Lung (tissue), 12 donors: Measurements from ENCODE around the gene TEX13B. TPM values are rescaled to one million over a fixed set of nuclear protein-coding genes. Genes with fewer than 3 reads are reported as not detected.

Experiments used
- ATAC-seq: fragments of 200-7000 bp; cut with Tn5 transposase; one replicate; pipeline ENCODE4 v1.9.1; 2020; ENCODE audit warnings: moderate number of reproducible peaks; ENCODE audit not compliant: insufficient read depth, low FRiP score
- DNase-seq, 3 donors: peaks; one replicate each; pipeline ENCODE4 v3.0.0-alpha.2; 2013 to 2017
- H3K27ac ChIP-seq, 2 donors: one replicate each; pipeline ENCODE4 v1.5.1; 2013; ENCODE audit warnings: mild to moderate bottlenecking in 2 of 2, moderate library complexity in 2 of 2, control low read depth in 1 of 2, inconsistent platforms in 1 of 2, low read depth in 1 of 2, low read length in 1 of 2
- H3K27me3 ChIP-seq, 3 donors: one replicate each; pipeline ENCODE4 v1.5.1; 2013; ENCODE audit warnings: low read length in 2 of 3; ENCODE audit not compliant: control insufficient read depth in 3 of 3, insufficient read depth in 3 of 3
- H3K36me3 ChIP-seq, 4 donors: one replicate each; pipeline ENCODE4 v1.5.1; 2013; ENCODE audit warnings: low read length in 4 of 4, mild to moderate bottlenecking in 1 of 4, moderate library complexity in 1 of 4; ENCODE audit not compliant: control insufficient read depth in 4 of 4, insufficient read depth in 4 of 4
- H3K4me1 ChIP-seq, 5 donors: one replicate each; pipeline ENCODE4 v1.5.1; 2013; ENCODE audit warnings: low read length in 5 of 5, mild to moderate bottlenecking in 2 of 5, moderate library complexity in 1 of 5; ENCODE audit not compliant: control insufficient read depth in 5 of 5, insufficient read depth in 5 of 5
- H3K4me3 ChIP-seq: one replicate; pipeline ENCODE4 v1.5.1; 2013; ENCODE audit warnings: mild to moderate bottlenecking, control low read depth, moderate library complexity
- H3K9ac ChIP-seq, 2 donors: one replicate each; pipeline ENCODE4 v1.5.1; 2013; ENCODE audit warnings: low read length in 2 of 2, control low read depth in 1 of 2; ENCODE audit not compliant: insufficient read depth in 1 of 2
- H3K9me3 ChIP-seq, 4 donors: one replicate each; pipeline ENCODE4 v1.5.1; 2013; ENCODE audit warnings: low read length in 3 of 4, mild to moderate bottlenecking in 1 of 4, moderate library complexity in 1 of 4; ENCODE audit not compliant: control insufficient read depth in 4 of 4, insufficient read depth in 3 of 4
- WGBS, 2 donors: extraction: QIAGEN DNeasy Blood & Tissue Kit; methylation state at CpG; one replicate each; pipeline ENCODE4 v1.1.7; 2013; 5-methylcytosine and 5-hydroxymethylcytosine counted together
- polyA plus RNA-seq, 2 donors: library from polyadenylated mRNA; stranded (reverse); fragments of 200-250 nt; gene quantifications; one replicate each; pipeline ENCODE4 v1.2.1, GENCODE V29; 2013
- total RNA-seq, 2 donors: library from RNA; depleted of rRNA in 1 of 2; stranded (reverse); fragments of >200 nt in 1 of 2; gene quantifications; one replicate each; pipeline ENCODE4 v1.2.1, GENCODE V29; 2014 to 2021
- TF ChIP-seq, protein P1 (sequence below): IDR thresholded peaks from 2 replicates; pipeline ENCODE4 v1.5.1; 2012; ENCODE audit warnings: mild to moderate bottlenecking; ENCODE audit errors: control extremely low read depth, extremely low read depth
- donor health status: control.
- donor health status: control.
- donor health status: Bipolar disorder and iron deficiency.
- donor health status: healthy.
- donor health status: DM: yes; HTN: yes; CAD: no.

Gene TEX13B
- total and polyA plus RNA-seq, 4 donors, result not detected

DNA sequence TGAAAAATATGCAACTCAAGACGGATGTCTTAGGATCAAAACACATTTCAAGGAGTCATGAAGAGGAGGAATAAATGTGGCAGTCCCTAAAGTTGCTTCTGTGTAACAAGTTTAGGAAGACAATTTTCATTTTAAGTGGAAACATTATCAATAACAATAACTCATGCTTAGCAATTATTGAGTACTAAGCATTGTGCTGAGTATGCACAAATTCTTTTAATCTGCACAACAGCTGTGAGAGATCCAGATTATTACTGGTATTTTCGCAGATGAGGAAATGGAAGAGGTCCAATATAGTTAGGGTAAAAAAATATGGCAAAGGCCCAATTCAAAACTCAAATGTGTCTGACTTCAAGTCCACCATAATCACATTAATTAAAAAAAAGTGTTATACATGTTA, 2.9 kb upstream of the TEX13B start:
- H3K36me3 ChIP-seq, result no peaks in the 10 kb centered on the region
- no peaks in the 10 kb centered on the region for H3K9me3 ChIP-seq
- no peak overlapping the region for H3K9ac ChIP-seq
- no peak overlapping the region for H3K27ac ChIP-seq
- TF ChIP-seq, protein P1, sequence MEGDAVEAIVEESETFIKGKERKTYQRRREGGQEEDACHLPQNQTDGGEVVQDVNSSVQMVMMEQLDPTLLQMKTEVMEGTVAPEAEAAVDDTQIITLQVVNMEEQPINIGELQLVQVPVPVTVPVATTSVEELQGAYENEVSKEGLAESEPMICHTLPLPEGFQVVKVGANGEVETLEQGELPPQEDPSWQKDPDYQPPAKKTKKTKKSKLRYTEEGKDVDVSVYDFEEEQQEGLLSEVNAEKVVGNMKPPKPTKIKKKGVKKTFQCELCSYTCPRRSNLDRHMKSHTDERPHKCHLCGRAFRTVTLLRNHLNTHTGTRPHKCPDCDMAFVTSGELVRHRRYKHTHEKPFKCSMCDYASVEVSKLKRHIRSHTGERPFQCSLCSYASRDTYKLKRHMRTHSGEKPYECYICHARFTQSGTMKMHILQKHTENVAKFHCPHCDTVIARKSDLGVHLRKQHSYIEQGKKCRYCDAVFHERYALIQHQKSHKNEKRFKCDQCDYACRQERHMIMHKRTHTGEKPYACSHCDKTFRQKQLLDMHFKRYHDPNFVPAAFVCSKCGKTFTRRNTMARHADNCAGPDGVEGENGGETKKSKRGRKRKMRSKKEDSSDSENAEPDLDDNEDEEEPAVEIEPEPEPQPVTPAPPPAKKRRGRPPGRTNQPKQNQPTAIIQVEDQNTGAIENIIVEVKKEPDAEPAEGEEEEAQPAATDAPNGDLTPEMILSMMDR, result no peak
- WGBS, 2 donors, result 59 to 77% methylated on average over 2 of the region's 2 CpGs
- peaks cover 0 to 16% (median 0%) of the 10 kb centered on the region in 3 donors for H3K27me3 ChIP-seq
- H3K4me3 ChIP-seq, result no peak overlapping the region
- no peaks in the 10 kb centered on the region for H3K4me1 ChIP-seq
- DNase-seq (peak in 2 of 3 donors; percentile 30 to 32), ATAC-seq (no peak)

- peaks cover 0 to 28% (median 3%) of the 10 kb centered on the region in 3 donors for H3K27me3 ChIP-seq
- ATAC-seq, result no peak
Measured at GRCh38 chrX:107979534-107979933, 2.6 kb downstream of the TEX13B start.

DNA sequence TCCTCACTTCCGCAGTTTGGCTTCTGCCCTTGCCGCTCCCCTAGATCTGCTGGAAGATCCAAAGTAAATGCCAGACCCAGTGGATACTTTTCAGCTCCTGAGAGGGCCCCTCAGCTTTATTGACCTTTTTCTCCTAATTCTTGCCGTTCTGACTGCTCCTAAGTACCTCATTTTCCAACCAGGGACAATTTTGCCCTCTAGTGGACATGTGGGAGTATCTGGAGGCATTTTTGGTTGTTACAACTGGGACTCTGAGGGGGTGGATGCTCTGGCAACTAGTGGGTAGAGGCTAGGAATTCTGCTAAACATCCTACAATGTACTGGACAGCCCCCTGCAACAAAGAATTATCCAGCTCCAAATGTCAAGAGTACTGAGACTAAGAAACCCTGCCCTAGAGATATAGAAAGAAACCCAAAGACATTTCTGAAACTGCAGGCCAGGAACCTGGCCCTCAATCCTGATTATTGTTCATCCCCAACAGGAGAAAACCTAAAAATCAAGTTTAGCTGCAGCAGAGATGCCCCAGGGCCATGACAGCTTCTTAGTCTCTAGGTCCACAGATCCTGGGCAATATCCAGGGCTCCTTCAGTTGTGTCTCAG, 3.4 kb downstream of the TEX13B start:
- Histone ChIP-seq H3K27ac (no peak overlapping the region), H3K9me3 (no peaks in the 10 kb centered on the region), H3K4me1 (no peaks in the 10 kb centered on the region), H3K4me3 (no peak overlapping the region), H3K36me3 (no peaks in the 10 kb centered on the region), H3K27me3 (peaks cover 0 to 23% (median 7%) of the 10 kb centered on the region in 3 donors), H3K9ac (no peak overlapping the region)
- peak in 2 of 3 donors; percentile 34 to 40 for DNase-seq
- no peak for ATAC-seq
- WGBS, 2 donors, result 42 to 47% methylated on average over 3 of the region's 3 CpGs
- TF ChIP-seq, protein P1, result no peak

More at GRCh38 chrX:107979534-107979933, 2.6 kb downstream of the TEX13B start:
- Histone ChIP-seq H3K36me3 (no peaks in the 10 kb centered on the region), H3K4me1 (no peaks in the 10 kb centered on the region), H3K9ac (no peak overlapping the region), H3K4me3 (no peak overlapping the region), H3K9me3 (no peaks in the 10 kb centered on the region), H3K27ac (no peak overlapping the region)
- no peak for DNase-seq
- TF ChIP-seq, protein P1, result no peak

DNA sequence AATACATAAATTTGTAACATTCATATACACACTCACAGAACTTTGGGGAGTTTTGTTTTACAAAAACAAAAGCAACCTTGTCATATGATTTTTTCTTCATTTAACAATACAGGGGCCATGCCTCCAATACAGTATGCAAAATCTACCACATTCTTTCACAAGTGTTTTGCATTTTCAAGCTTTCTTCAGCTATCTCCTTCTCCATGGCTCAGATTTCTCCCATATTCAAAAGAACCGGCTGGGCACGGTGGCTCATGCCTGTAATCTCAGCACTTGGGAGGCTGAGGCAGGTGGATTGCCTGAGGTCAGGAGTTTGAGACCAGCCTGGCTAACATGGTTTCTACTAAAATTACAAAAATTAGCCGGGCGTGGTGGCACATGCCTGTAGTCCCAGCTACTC, 4.1 kb downstream of the TEX13B start:
- ATAC-seq (no peak), DNase-seq (no peak)
- TF ChIP-seq, protein P1, result no peak
- H3K27me3 ChIP-seq, result peaks cover 0 to 17% (median 7%) of the 10 kb centered on the region in 3 donors
- 71 to 86% methylated on average over 4 of the region's 4 CpGs for WGBS, 2 donors
- H3K27ac ChIP-seq, result no peak overlapping the region
- H3K4me3 ChIP-seq, result no peak overlapping the region
- H3K9ac ChIP-seq, result no peak overlapping the region
- H3K36me3 ChIP-seq, result no peaks in the 10 kb centered on the region
- H3K9me3 ChIP-seq, result no peaks in the 10 kb centered on the region
- no peaks in the 10 kb centered on the region for H3K4me1 ChIP-seq
